Neural cell (in vitro differentiated cells): ENCODE measurements around the gene ORC2. TPM values are rescaled to one million over a fixed set of nuclear protein-coding genes. Genes with fewer than 3 reads are reported as not detected.

Experiments
- H2AFZ ChIP-seq: fragments of 200-600, 300-800 bp; sonication (generic), shearing (Covaris generic); 2 replicates; pipeline ENCODE4 v1.6.0; 2014; ENCODE audit warnings: low read depth, mild to moderate bottlenecking, antibody characterized with exemption, low read length, moderate library complexity
- H3F3A ChIP-seq: fragments of 200-600 bp; shearing (Covaris generic); 2 replicates; pipeline ENCODE4 v1.6.1; 2016; ENCODE audit warnings: mild to moderate bottlenecking, moderate library complexity, mixed read lengths, antibody characterized with exemption, low read length; ENCODE audit not compliant: insufficient read depth, poor library complexity, severe bottlenecking
- H3K27ac ChIP-seq: fragments of 200-600, 300-800 bp; sonication (generic), shearing (Covaris generic); 2 replicates; pipeline ENCODE4 v1.5.1; 2014; ENCODE audit warnings: mild to moderate bottlenecking, low read length, moderate library complexity
- H3K27me3 ChIP-seq: fragments of 300-800, 200-600 bp; sonication (generic), shearing (Covaris generic); 2 replicates; pipeline ENCODE4 v1.6.0; 2014; ENCODE audit warnings: mild to moderate bottlenecking, low read depth, low read length, moderate library complexity; ENCODE audit not compliant: insufficient read depth
- H3K36me3 ChIP-seq: fragments of 300-800, 200-600 bp; sonication (generic), shearing (Covaris generic); 2 replicates; pipeline ENCODE4 v1.5.1; 2014; ENCODE audit warnings: mild to moderate bottlenecking, antibody characterized with exemption, low read length, moderate library complexity; ENCODE audit not compliant: insufficient read depth
- H3K4me2 ChIP-seq: fragments of 300-800, 200-600 bp; sonication (generic), shearing (Covaris generic); 2 replicates; pipeline ENCODE4 v1.6.0; 2014; ENCODE audit warnings: mild to moderate bottlenecking, low read length
- H3K4me3 ChIP-seq: fragments of 300-800, 200-600 bp; sonication (generic), shearing (Covaris generic); 2 replicates; pipeline ENCODE4 v1.5.1; 2014; ENCODE audit warnings: mild to moderate bottlenecking, low read length, moderate library complexity
- H3K79me2 ChIP-seq: fragments of 200-600 bp; shearing (Covaris generic); replicated peaks from 2 replicates; pipeline ENCODE4 v1.6.0; 2014; ENCODE audit warnings: mild to moderate bottlenecking, low read length, moderate library complexity; ENCODE audit not compliant: insufficient read depth
- H3K9ac ChIP-seq: fragments of 300-800, 200-600 bp; sonication (generic), shearing (Covaris generic); 2 replicates; pipeline ENCODE4 v1.6.1; 2016; ENCODE audit warnings: mild to moderate bottlenecking, low read length, mixed read lengths
- H3K9me2 ChIP-seq: fragments of 200-600 bp; shearing (Covaris generic); 2 replicates; pipeline ENCODE4 v1.6.1; 2016; ENCODE audit warnings: mild to moderate bottlenecking, low read length, mixed read lengths; ENCODE audit not compliant: insufficient read depth
- H3K9me3 ChIP-seq: fragments of 200-600, 300-800 bp; sonication (generic), shearing (Covaris generic); 2 replicates; pipeline ENCODE4 v1.6.1; 2016; ENCODE audit warnings: mild to moderate bottlenecking, mixed run types, low read length, moderate library complexity, mixed read lengths
- H4K20me1 ChIP-seq: fragments of 200-600 bp; shearing (Covaris generic); 2 replicates; pipeline ENCODE4 v1.6.1; 2016; ENCODE audit warnings: mild to moderate bottlenecking, mixed run types; ENCODE audit not compliant: insufficient read depth
- EP300 ChIP-seq: fragments of 450-650 bp; conservative IDR thresholded peaks from 2 replicates; pipeline ENCODE4 v1.6.1; 2014; ENCODE audit warnings: antibody characterized with exemption, mild to moderate bottlenecking, moderate library complexity; ENCODE audit not compliant: poor library complexity, severe bottlenecking
- MXI1 ChIP-seq: fragments of 450-650 bp; conservative IDR thresholded peaks from 2 replicates; pipeline ENCODE4 v1.6.1; 2014; ENCODE audit warnings: antibody characterized with exemption, mild to moderate bottlenecking; ENCODE audit not compliant: poor library complexity, severe bottlenecking
- RAD21 ChIP-seq: fragments of 450-650 bp; conservative IDR thresholded peaks from 2 replicates; pipeline ENCODE4 v1.6.1; 2014; ENCODE audit warnings: antibody characterized with exemption, mild to moderate bottlenecking, moderate library complexity
- REST ChIP-seq: IDR thresholded peaks from 2 replicates; pipeline ENCODE4 v1.6.1; 2012; ENCODE audit warnings: borderline replicate concordance
- SMC3 ChIP-seq: fragments of 450-650 bp; conservative IDR thresholded peaks from 2 replicates; pipeline ENCODE4 v1.6.1; 2014; ENCODE audit warnings: antibody characterized with exemption, mild to moderate bottlenecking, moderate library complexity; ENCODE audit not compliant: poor library complexity
- TAF1 ChIP-seq: IDR thresholded peaks from 2 replicates; pipeline ENCODE4 v1.6.1; 2012; ENCODE audit warnings: low read depth
- polyA plus RNA-seq: library from polyadenylated mRNA; depleted of rRNA; stranded (reverse); fragments of >200 nt; gene quantifications from 2 replicates; pipeline ENCODE4 v1.2.3, GENCODE V29; 2014
- TF ChIP-seq, protein P1 (sequence below): fragments of 450-650 bp; IDR thresholded peaks from 2 replicates; pipeline ENCODE4 v1.5.1; 2014; ENCODE audit warnings: antibody characterized with exemption, mild to moderate bottlenecking, moderate library complexity; ENCODE audit not compliant: poor library complexity, severe bottlenecking

ORC2 gene
- polyA plus RNA-seq, 1 donor from 2014 or later, result 17.2 TPM

DNA sequence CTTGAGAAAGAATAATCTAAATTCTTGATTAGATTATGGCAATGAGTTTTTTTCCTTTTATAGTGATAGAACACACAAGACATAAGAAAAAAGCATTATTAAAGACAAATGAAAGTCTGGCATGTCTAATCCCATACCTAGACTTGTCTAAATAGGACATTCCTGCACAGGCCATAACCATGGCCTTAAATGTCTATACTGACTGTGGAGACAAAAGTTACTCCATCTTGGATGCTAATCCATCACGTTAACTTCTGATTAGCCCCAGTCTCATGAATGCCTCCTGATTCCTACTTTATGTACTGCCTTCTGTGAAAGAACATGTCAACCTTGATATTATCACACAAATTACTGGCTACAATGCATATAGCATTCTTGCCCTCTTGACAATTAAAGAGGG is 23.6 kb downstream of the ORC2 start:
- Histone ChIP-seq H3K4me3 (no peak overlapping the region), H3K9me3 (no peaks in the 10 kb centered on the region), H4K20me1 (no peaks in the 10 kb centered on the region), H3K79me2 (no peaks in the 10 kb centered on the region), H2AFZ (no peak overlapping the region), H3K27me3 (no peaks in the 10 kb centered on the region), H3F3A (no peaks in the 10 kb centered on the region), H3K4me2 (no peak overlapping the region), H3K9me2 (no peaks in the 10 kb centered on the region), H3K36me3 (peaks cover 3% of the 10 kb centered on the region), H3K9ac (no peak overlapping the region), H3K27ac (no peak overlapping the region)
- TF ChIP-seq, protein P1, sequence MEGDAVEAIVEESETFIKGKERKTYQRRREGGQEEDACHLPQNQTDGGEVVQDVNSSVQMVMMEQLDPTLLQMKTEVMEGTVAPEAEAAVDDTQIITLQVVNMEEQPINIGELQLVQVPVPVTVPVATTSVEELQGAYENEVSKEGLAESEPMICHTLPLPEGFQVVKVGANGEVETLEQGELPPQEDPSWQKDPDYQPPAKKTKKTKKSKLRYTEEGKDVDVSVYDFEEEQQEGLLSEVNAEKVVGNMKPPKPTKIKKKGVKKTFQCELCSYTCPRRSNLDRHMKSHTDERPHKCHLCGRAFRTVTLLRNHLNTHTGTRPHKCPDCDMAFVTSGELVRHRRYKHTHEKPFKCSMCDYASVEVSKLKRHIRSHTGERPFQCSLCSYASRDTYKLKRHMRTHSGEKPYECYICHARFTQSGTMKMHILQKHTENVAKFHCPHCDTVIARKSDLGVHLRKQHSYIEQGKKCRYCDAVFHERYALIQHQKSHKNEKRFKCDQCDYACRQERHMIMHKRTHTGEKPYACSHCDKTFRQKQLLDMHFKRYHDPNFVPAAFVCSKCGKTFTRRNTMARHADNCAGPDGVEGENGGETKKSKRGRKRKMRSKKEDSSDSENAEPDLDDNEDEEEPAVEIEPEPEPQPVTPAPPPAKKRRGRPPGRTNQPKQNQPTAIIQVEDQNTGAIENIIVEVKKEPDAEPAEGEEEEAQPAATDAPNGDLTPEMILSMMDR, result no peak

DNA sequence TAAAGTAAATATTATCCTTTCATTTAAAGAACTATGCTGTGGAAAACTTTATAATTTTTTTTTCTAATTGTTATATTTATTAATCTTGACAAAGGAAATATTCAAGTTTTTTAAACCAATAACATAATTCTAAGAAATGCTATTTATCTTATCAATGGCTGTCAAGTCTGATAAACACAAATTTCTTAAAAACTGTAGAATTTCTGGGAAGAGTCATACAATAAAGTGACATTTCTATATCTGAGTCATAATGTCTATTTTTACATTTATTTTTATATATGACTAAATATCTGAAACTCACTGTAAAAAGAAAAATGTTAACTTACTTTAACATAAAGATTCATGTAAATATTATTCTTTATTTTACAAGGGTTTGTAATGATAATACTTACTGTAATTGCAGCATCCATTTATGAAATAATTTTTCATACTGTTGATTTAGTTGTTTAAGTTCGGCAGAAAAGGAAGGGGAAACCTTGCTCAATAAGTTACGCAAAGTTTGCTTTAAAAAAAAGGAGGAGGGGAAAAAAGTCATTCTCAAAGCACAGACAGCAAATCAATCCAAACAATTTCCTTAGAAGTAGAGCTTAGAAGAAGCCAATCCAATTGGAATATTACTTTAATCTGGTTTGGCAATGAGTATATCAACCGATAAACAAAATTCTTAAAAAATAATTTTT is 32.4 kb downstream of the ORC2 start:
- Histone ChIP-seq H2AFZ (no peak overlapping the region), H3F3A (no peaks in the 10 kb centered on the region), H3K36me3 (no peaks in the 10 kb centered on the region), H3K79me2 (no peaks in the 10 kb centered on the region), H4K20me1 (no peaks in the 10 kb centered on the region), H3K9me2 (no peaks in the 10 kb centered on the region), H3K27ac (no peak overlapping the region), H3K9ac (no peak overlapping the region), H3K4me2 (no peak overlapping the region), H3K9me3 (no peaks in the 10 kb centered on the region), H3K4me3 (no peak overlapping the region), H3K27me3 (no peaks in the 10 kb centered on the region)
- TF ChIP-seq MXI1, result no peak
- no peak for TF ChIP-seq REST
- TF ChIP-seq SMC3, result no peak
- TF ChIP-seq TAF1, result no peak
- no peak for TF ChIP-seq RAD21

DNA sequence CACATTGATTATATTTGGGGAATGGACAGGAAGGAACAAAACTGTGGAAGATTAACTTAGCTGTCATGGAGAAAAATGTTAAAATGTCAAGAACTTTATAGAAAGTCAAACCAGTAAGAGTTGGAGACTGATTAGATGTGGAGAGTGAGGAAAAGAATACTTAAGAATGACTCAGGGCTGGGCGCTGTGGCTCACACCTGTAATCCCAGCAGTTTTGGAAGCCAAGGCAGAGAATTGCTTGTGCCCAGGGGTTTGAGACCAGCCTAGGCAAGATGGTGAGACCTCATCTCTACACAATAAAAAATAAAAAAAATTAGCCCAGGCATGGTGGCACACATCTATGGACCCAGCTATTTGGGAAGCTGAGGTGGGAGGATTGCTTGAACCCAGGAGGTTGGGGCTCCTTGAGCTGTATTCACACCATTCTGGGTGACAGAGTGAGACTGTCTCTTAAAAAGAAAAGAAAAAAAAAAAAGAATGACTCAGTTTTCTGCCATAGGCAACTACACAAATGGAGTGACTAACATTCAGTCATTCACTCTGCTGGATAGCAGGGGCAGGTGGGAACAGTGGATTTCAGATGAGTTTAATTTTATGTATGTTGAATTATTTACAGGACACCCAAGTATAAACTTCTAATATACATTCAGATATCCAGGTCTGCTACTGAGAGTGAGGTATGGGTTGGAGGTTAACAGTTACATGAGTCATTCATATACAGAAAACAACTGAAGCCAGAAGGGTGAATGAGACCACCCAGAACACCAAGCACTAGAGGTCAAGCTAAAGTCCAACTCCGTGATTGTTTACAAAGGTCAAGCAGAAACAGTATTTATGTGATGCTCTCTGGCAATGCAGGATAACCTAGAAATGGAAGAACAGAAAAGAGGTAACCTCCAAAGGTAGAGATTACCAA is 33.9 kb downstream of the ORC2 start:
- no peak overlapping the region for H3K27ac ChIP-seq
- no peaks in the 10 kb centered on the region for H4K20me1 ChIP-seq
- H3K36me3 ChIP-seq, result no peaks in the 10 kb centered on the region
- H3K9ac ChIP-seq, result no peak overlapping the region
- TF ChIP-seq EP300 (no peak), RAD21 (no peak)
- no peaks in the 10 kb centered on the region for H3K27me3 ChIP-seq
- H3K9me2 ChIP-seq, result no peaks in the 10 kb centered on the region
- no peak overlapping the region for H3K4me2 ChIP-seq
- no peak overlapping the region for H2AFZ ChIP-seq
- no peaks in the 10 kb centered on the region for H3K9me3 ChIP-seq
- no peak overlapping the region for H3K4me3 ChIP-seq
- H3K79me2 ChIP-seq, result no peaks in the 10 kb centered on the region
- H3F3A ChIP-seq, result no peaks in the 10 kb centered on the region
